Aorta (tissue), 5 donors: ENCODE measurements around the gene TMEM62. TPM values are rescaled to one million over a fixed set of nuclear protein-coding genes. Genes with fewer than 3 reads are reported as not detected.
A peak's percentile ranks its signal among the peaks of the same experiment; 100 is the strongest.
"Not testable (repeated sequence)": the region's sequence is repeated elsewhere in the genome, so short reads cannot be mapped to it uniquely, and the experiment has no call there.

Experiments used
- ATAC-seq: fragments of 200-7000 bp; cut with Tn5 transposase; one replicate; pipeline ENCODE4 v1.9.1; 2022; ENCODE audit warnings: moderate library complexity; ENCODE audit not compliant: low FRiP score
- DNase-seq, 2 donors: peaks; one replicate each; pipeline ENCODE4 v3.0.0-alpha.2; 2020
- H3K27ac ChIP-seq, 2 donors: one replicate each; pipeline ENCODE4 v1.5.1; 2013; ENCODE audit warnings: low read length in 2 of 2, mild to moderate bottlenecking in 2 of 2, moderate library complexity in 2 of 2, control low read depth in 1 of 2, inconsistent platforms in 1 of 2, low read depth in 1 of 2
- H3K27me3 ChIP-seq, 2 donors: one replicate each; pipeline ENCODE4 v1.6.1; 2013; ENCODE audit warnings: control low read depth in 1 of 2, low read length in 1 of 2, mild to moderate bottlenecking in 1 of 2, moderate library complexity in 1 of 2; ENCODE audit not compliant: insufficient read depth in 2 of 2, control insufficient read depth in 1 of 2
- H3K36me3 ChIP-seq, 2 donors: one replicate each; pipeline ENCODE4 v1.6.1; 2013; ENCODE audit warnings: control low read depth in 1 of 2, low read length in 1 of 2, mild to moderate bottlenecking in 1 of 2; ENCODE audit not compliant: insufficient read depth in 2 of 2, control insufficient read depth in 1 of 2
- H3K4me1 ChIP-seq, 2 donors: one replicate each; pipeline ENCODE4 v1.6.1; 2013; ENCODE audit warnings: low read length in 2 of 2, control low read depth in 1 of 2, mild to moderate bottlenecking in 1 of 2, moderate library complexity in 1 of 2; ENCODE audit not compliant: insufficient read depth in 2 of 2, control insufficient read depth in 1 of 2
- H3K4me3 ChIP-seq, 2 donors: one replicate each; pipeline ENCODE4 v1.5.1; 2013; ENCODE audit warnings: low read length in 2 of 2, control low read depth in 1 of 2, mild to moderate bottlenecking in 1 of 2
- H3K9me3 ChIP-seq: one replicate; pipeline ENCODE4 v1.6.1; 2013; ENCODE audit warnings: mild to moderate bottlenecking, low read length; ENCODE audit not compliant: control insufficient read depth
- WGBS, 2 donors: extraction: QIAGEN DNeasy Blood & Tissue Kit; methylation state at CpG; one replicate each; pipeline ENCODE4 v1.1.7; 2013; 5-methylcytosine and 5-hydroxymethylcytosine counted together
- intact Hi-C, 2 donors: fragments of 100-400 bp; cut with DNase I; formaldehyde crosslinking; loops; one replicate each; pipeline versions ENCODE4 v1.14.2 to v1.15.0; 2022
- polyA plus RNA-seq, 2 donors: library from polyadenylated mRNA; stranded (reverse); fragments of 200-250 nt; gene quantifications; one replicate each; pipeline ENCODE4 v1.2.3, GENCODE V29; 2013
- total RNA-seq, 2 donors: library from RNA; stranded (reverse); fragmentation: NEBNext Ultra II Directional; extraction: Animal tissue kit (Norgen Biotek cat#: 25700); gene quantifications; one replicate each; pipeline ENCODE4 v1.2.1, GENCODE V29; 2021
- donor health status: healthy with polysubstance abuse.
- donor health status: Bipolar disorder and iron deficiency.
- donor health status: DM: no; HTN: no; CAD: no.
- donor health status: DM: no; HTN: no; CAD: no.
- donor health status: DM: yes; HTN: yes; CAD: no.

Gene TMEM62
- total and polyA plus RNA-seq, 4 donors, result 13.8 to 28.9 (median 24.3) TPM

GRCh38 chr15:43193710-43194109 lies 60.3 kb downstream of the TMEM62 start:
- DNase-seq (no peak), ATAC-seq (no peak)
- H3K4me1 ChIP-seq, result no peaks in the 10 kb centered on the region
- no peak overlapping the region for H3K4me3 ChIP-seq
- H3K27ac ChIP-seq, result no peak overlapping the region
- no peaks in the 10 kb centered on the region for H3K27me3 ChIP-seq
- peaks cover 10 to 14% of the 10 kb centered on the region in 2 donors for H3K36me3 ChIP-seq
- no peaks in the 10 kb centered on the region for H3K9me3 ChIP-seq
- 81 to 88% methylated on average over 2 of the region's 2 CpGs for WGBS, 2 donors
- intact Hi-C loops, result no loop called here

DNA sequence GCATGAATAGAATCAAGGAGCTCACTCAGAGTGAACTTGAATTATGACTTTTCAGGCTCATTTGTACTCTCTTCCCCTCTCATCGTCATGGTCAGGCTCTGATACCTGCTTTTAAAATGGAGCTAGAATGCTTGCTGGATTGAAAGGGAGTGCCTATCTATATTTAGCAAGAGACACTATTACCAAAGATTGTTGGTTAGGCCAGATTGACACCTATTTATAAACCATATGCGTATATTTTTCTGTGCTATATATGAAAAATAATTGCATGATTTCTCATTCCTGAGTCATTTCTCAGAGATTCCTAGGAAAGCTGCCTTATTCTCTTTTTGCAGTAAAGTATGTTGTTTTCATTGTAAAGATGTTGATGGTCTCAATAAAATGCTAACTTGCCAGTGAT lies 61.4 kb downstream of the TMEM62 start:
- H3K36me3 ChIP-seq, result peaks cover 8 to 11% of the 10 kb centered on the region in 2 donors
- H3K4me1 ChIP-seq, result no peaks in the 10 kb centered on the region
- intact Hi-C loops, result no loop called here
- H3K27ac ChIP-seq, result no peak overlapping the region
- H3K4me3 ChIP-seq, result no peak overlapping the region
- 62 to 69% methylated on average over 2 of the region's 2 CpGs for WGBS, 2 donors
- H3K9me3 ChIP-seq, result no peaks in the 10 kb centered on the region
- no peak for ATAC-seq
- H3K27me3 ChIP-seq, result no peaks in the 10 kb centered on the region
- DNase-seq, result no peak

DNA sequence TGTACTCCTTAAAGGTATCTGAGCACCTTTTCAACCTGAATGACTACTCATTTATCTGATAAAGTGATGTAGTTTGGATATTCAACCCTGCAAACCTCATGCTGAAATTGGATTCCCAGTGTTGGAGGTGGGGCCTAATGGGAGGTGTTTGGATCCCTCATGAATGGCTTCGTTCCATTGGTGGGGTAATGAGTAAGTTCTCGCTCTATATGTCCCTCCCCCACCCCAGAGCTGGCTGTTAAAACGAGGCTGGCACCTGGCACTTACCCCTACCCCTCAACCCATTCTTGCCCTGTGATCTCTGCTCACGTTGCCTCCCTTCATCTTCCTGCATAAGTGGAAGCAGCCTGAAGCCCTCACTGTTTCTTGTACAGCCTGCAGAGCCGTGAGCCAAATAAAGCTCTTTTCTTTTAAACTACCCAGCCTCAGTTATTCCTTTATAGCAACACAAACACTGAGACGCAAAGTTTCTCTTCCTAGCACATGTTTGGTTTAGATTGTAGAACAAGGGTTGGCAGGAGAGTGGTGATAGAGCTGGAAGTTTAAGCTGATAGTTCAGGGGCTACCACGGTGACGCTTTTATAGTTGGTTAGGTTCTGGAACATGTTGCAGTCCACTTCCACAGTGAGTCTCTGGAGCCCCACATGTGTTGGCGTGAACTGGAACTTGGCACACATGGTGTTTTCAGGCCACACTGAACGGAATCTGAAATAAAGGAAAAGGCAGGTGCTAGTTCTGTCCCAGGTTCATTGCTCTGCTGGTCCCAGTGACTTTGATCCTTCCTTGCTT lies 63.6 kb downstream of the TMEM62 start:
- H3K36me3 ChIP-seq, result peaks cover 2 to 9% of the 10 kb centered on the region in 2 donors
- H3K4me1 ChIP-seq, result no peaks in the 10 kb centered on the region
- no peak overlapping the region for H3K27ac ChIP-seq
- H3K9me3 ChIP-seq, result no peaks in the 10 kb centered on the region
- H3K4me3 ChIP-seq, result no peak overlapping the region
- ATAC-seq (no peak), DNase-seq (no peak)
- H3K27me3 ChIP-seq, result no peaks in the 10 kb centered on the region
- intact Hi-C loops, result no loop called here
- 55 to 56% methylated on average over 10 of the region's 10 CpGs for WGBS, 2 donors

DNA sequence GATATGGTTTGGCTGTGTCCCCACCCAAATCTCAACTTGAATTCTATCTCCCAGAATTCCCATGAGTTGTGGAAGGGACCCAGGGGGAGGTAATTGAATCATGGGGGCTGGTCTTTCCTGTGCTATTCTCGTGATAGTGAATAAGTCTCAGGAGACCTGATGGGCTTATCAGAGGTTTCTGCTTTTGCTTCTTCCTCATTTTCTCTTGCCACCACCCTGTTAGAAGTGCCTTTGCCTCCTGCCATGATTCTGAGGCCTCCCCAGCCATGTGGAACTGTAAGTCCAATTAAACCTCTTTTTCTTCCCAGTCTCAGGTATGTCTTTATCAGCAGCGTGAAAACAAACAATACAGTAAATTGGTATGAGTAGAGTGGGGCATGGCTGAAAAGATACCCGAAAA lies 64.4 kb downstream of the TMEM62 start:
- DNase-seq, H3K9me3 ChIP-seq, H3K4me3 ChIP-seq, H3K27me3 ChIP-seq, intact Hi-C loops, H3K27ac ChIP-seq, H3K4me1 ChIP-seq, H3K36me3 ChIP-seq, ATAC-seq: not testable (repeated sequence)
- WGBS, 2 donors, result 89 to 91% methylated on average over 3 of the region's 3 CpGs

DNA sequence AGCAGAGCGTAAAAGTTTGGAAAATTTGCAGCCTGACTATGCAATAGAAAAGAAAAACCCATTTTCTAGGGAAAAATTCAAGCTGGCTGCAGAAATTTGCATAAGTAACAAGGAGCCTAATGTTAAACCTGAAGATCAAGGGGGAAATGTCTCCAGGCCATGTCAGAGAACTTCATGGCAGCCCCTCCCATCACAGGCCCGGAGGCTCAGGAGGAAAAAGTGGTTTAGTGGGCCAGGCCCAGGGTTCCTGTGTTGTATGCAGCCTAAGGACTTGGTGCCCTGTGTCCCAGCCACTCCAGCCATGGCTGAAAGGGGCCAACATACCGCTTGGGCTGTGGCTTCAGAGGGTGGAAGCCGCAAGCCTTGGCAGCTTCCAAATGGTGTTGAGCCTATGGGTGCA lies 65.2 kb downstream of the TMEM62 start:
- H3K27me3 ChIP-seq, ATAC-seq, H3K9me3 ChIP-seq, H3K4me1 ChIP-seq, H3K4me3 ChIP-seq, DNase-seq, intact Hi-C loops, H3K36me3 ChIP-seq, H3K27ac ChIP-seq: not testable (repeated sequence)
- 96 to 97% methylated on average over 4 of the region's 4 CpGs for WGBS, 2 donors

- 91 to 96% methylated on average over 3 of the region's 3 CpGs for WGBS, 2 donors
- intact Hi-C loops, result no loop called here
- H3K36me3 ChIP-seq, result peaks cover 0 to 5% of the 10 kb centered on the region in 2 donors
Observed at GRCh38 chr15:43198992-43199391, 65.6 kb downstream of the TMEM62 start.

GRCh38 chr15:43199945-43200488 lies 66.6 kb downstream of the TMEM62 start:
- Histone ChIP-seq H3K9me3 (no peaks in the 10 kb centered on the region), H3K27me3 (no peaks in the 10 kb centered on the region), H3K27ac (no peak overlapping the region), H3K4me1 (no peaks in the 10 kb centered on the region), H3K36me3 (peaks cover 0 to 5% of the 10 kb centered on the region in 2 donors), H3K4me3 (no peak overlapping the region)
- intact Hi-C loops, result no loop called here
- ATAC-seq (no peak), DNase-seq (no peak)
- 85 to 89% methylated on average over 3 of the region's 3 CpGs for WGBS, 2 donors

More at GRCh38 chr15:43198992-43199391, 65.6 kb downstream of the TMEM62 start:
- ATAC-seq (no peak), DNase-seq (no peak)
- H3K4me3 ChIP-seq, result no peak overlapping the region
- H3K4me1 ChIP-seq, result no peaks in the 10 kb centered on the region
- H3K27ac ChIP-seq, result no peak overlapping the region
- no peaks in the 10 kb centered on the region for H3K27me3 ChIP-seq
- H3K9me3 ChIP-seq, result no peaks in the 10 kb centered on the region

GRCh38 chr15:43204016-43204901 lies 70.9 kb downstream of the TMEM62 start:
- Histone ChIP-seq H3K27me3 (no peaks in the 10 kb centered on the region), H3K36me3 (no peaks in the 10 kb centered on the region), H3K4me1 (no peaks in the 10 kb centered on the region), H3K27ac (no peak overlapping the region), H3K9me3 (no peaks in the 10 kb centered on the region), H3K4me3 (no peak overlapping the region)
- 34 to 36% methylated on average over 8 of the region's 8 CpGs for WGBS, 2 donors
- DNase-seq, result peak in 1 of 2 donors; percentile 86
- no peak for ATAC-seq
- intact Hi-C loops, result no loop called here
